ENCODE measurements around the gene HDAC4.

- TF ChIP-seq CTCF (IDR thresholded peaks at IDR 0.05 in 2 of 3, conservative IDR thresholded peaks at IDR 0.05 in 1 of 3; ENCODE audit: borderline replicate concordance in 1 of 3, insufficient read depth in 1 of 3, low read depth in 2 of 3, low read length in 2 of 3) = no peak
- TF ChIP-seq CBX3 (IDR thresholded peaks at IDR 0.05; ENCODE audit: low read depth) = no peak
- no peak for TF ChIP-seq CEBPB (IDR thresholded peaks at IDR 0.05; ENCODE audit: low read depth)
Measured at GRCh38 chr2:239268082-239268481, 132.7 kb downstream of the HDAC4 start.
